ENCODE results near the gene NME7.

DNA sequence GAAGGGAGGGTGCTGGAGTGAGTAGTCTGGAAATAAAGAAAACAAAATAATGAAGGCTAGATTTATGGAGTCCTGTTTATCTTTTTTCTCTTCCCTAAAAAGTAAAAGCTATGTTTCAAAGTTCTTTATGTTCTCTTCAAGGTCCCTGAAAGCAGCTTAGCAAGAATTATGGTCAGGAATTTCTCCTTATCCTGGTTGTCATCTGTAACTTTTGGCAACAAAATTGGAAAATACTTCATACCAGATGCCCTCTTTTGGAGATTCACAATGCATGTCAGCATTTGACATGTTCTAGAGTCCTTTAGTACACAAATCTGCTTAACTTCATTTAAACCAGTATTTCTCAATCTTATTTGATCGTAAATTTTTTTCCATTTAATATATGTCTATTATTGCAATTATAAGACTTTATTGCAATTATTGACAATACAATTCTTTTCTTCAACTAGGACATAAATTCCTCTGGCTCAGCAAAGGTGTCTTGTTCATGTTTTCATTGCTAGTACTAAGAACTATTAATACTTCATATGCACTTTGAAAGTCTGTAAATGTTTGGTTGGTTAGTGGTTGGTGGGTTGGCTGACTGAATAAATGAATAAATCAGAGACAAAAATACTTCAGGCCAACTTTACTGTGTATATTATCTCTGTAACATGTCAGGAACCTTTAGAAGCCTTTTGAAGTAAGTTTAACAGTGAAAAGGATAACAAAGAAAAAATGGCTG, 159.6 kb downstream of the NME7 start:
- TF ChIP-seq, protein P1, sequence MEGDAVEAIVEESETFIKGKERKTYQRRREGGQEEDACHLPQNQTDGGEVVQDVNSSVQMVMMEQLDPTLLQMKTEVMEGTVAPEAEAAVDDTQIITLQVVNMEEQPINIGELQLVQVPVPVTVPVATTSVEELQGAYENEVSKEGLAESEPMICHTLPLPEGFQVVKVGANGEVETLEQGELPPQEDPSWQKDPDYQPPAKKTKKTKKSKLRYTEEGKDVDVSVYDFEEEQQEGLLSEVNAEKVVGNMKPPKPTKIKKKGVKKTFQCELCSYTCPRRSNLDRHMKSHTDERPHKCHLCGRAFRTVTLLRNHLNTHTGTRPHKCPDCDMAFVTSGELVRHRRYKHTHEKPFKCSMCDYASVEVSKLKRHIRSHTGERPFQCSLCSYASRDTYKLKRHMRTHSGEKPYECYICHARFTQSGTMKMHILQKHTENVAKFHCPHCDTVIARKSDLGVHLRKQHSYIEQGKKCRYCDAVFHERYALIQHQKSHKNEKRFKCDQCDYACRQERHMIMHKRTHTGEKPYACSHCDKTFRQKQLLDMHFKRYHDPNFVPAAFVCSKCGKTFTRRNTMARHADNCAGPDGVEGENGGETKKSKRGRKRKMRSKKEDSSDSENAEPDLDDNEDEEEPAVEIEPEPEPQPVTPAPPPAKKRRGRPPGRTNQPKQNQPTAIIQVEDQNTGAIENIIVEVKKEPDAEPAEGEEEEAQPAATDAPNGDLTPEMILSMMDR (IDR thresholded peaks at IDR 0.05; ENCODE audit: low read depth, low read length) = no peak
- no peak for TF ChIP-seq EZH2phosphoT487 (IDR thresholded peaks at IDR 0.05; ENCODE audit: low read depth)

All from OCI-LY3 (cell line).